ENCODE measurements around the gene GCLC.

- TF ChIP-seq, protein P1, sequence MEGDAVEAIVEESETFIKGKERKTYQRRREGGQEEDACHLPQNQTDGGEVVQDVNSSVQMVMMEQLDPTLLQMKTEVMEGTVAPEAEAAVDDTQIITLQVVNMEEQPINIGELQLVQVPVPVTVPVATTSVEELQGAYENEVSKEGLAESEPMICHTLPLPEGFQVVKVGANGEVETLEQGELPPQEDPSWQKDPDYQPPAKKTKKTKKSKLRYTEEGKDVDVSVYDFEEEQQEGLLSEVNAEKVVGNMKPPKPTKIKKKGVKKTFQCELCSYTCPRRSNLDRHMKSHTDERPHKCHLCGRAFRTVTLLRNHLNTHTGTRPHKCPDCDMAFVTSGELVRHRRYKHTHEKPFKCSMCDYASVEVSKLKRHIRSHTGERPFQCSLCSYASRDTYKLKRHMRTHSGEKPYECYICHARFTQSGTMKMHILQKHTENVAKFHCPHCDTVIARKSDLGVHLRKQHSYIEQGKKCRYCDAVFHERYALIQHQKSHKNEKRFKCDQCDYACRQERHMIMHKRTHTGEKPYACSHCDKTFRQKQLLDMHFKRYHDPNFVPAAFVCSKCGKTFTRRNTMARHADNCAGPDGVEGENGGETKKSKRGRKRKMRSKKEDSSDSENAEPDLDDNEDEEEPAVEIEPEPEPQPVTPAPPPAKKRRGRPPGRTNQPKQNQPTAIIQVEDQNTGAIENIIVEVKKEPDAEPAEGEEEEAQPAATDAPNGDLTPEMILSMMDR (IDR thresholded peaks at IDR 0.05) = no peak
- TF ChIP-seq POLR2A (IDR thresholded peaks at IDR 0.05) = no peak
These were observed 37.0 kb upstream of the GCLC start for GRCh38 chr6:53581856-53582255.

All from testis (tissue), 2 donors.